Neural progenitor cell (in vitro differentiated cells): ENCODE measurements around the gene BACH1. TPM values are rescaled to one million over a fixed set of nuclear protein-coding genes. Genes with fewer than 3 reads are reported as not detected.

Source experiments
- DNase-seq: peaks from one replicate; pipeline ENCODE4 v3.0.0-alpha.2; 2016; ENCODE audit warnings: low spot score
- H2AFZ ChIP-seq: fragments of 200-600 bp; sonication (generic); replicated peaks from 2 replicates; pipeline ENCODE4 v1.6.1; 2016; ENCODE audit warnings: antibody characterized with exemption
- H3F3A ChIP-seq: fragments of 200-600 bp; sonication (generic); 2 replicates; pipeline ENCODE4 v1.6.1; 2016; ENCODE audit warnings: antibody characterized with exemption, low read depth
- H3K27ac ChIP-seq: fragments of 200-600 bp; sonication (generic); 2 replicates; pipeline ENCODE4 v1.5.1; 2016; ENCODE audit warnings: mild to moderate bottlenecking
- H3K27me3 ChIP-seq: fragments of 200-600 bp; sonication (generic); 2 replicates; pipeline ENCODE4 v1.6.1; 2016; ENCODE audit warnings: mild to moderate bottlenecking, moderate library complexity
- H3K36me3 ChIP-seq: fragments of 200-600 bp; sonication (generic); 2 replicates; pipeline ENCODE4 v1.5.1; 2016
- H3K4me1 ChIP-seq: fragments of 200-600 bp; sonication (generic); 2 replicates; pipeline ENCODE4 v1.6.1; 2016; ENCODE audit warnings: mixed run types
- H3K4me2 ChIP-seq: fragments of 200-600 bp; sonication (generic); 2 replicates; pipeline ENCODE4 v1.6.1; 2016
- H3K4me3 ChIP-seq: fragments of 200-600 bp; sonication (generic); 2 replicates; pipeline ENCODE4 v1.5.1; 2016
- H3K79me2 ChIP-seq: fragments of 200-600 bp; sonication (generic); 2 replicates; pipeline ENCODE4 v1.6.1; 2016; ENCODE audit warnings: low read depth
- H3K9ac ChIP-seq: fragments of 200-600 bp; sonication (generic); 2 replicates; pipeline ENCODE4 v1.6.1; 2016
- H3K9me3 ChIP-seq: fragments of 200-600 bp; sonication (generic); 2 replicates; pipeline ENCODE4 v1.5.1; 2016; ENCODE audit warnings: low read depth
- H4K20me1 ChIP-seq: fragments of 200-600 bp; sonication (generic); 2 replicates; pipeline ENCODE4 v1.6.1; 2016; ENCODE audit warnings: low read depth
- H3K27ac Mint-ChIP-seq: 3 replicates; pipeline ENCODE4 v1.8.0; 2021; ENCODE audit warnings: mixed read lengths
- H3K27me3 Mint-ChIP-seq: 2 replicates; pipeline ENCODE4 v1.8.0; 2022; ENCODE audit warnings: low read depth, mild to moderate bottlenecking, inconsistent platforms, moderate library complexity, mixed read lengths; ENCODE audit not compliant: insufficient read depth
- H3K36me3 Mint-ChIP-seq: 3 replicates; pipeline ENCODE4 v1.8.0; 2021; ENCODE audit warnings: mixed read lengths
- H3K4me1 Mint-ChIP-seq: 3 replicates; pipeline ENCODE4 v1.8.0; 2021; ENCODE audit warnings: mixed read lengths
- H3K4me3 Mint-ChIP-seq: 3 replicates; pipeline ENCODE4 v1.8.0; 2021; ENCODE audit warnings: mild to moderate bottlenecking, moderate library complexity, mixed read lengths
- H3K9me3 Mint-ChIP-seq: 3 replicates; pipeline ENCODE4 v1.8.0; 2020; ENCODE audit warnings: mixed read lengths
- CTCF ChIP-seq: fragments of 200-600 bp; sonication (generic); IDR thresholded peaks from 2 replicates; pipeline ENCODE4 v1.5.1; 2017; ENCODE audit warnings: antibody characterized with exemption, mild to moderate bottlenecking
- EZH2 ChIP-seq: fragments of 200-600 bp; sonication (generic); IDR thresholded peaks from 2 replicates; pipeline ENCODE4 v1.6.1; 2017; ENCODE audit warnings: antibody characterized with exemption, mild to moderate bottlenecking, moderate library complexity
- EZH2phosphoT487 ChIP-seq: fragments of 200-600 bp; sonication (generic); IDR thresholded peaks from 2 replicates; pipeline ENCODE4 v1.6.1; 2017; ENCODE audit warnings: antibody characterized with exemption
- total RNA-seq: library from RNA; depleted of rRNA; stranded (reverse); fragments of >200 nt; gene quantifications from 2 replicates; pipeline ENCODE4 v1.2.3, GENCODE V29; 2015; ENCODE audit warnings: low replicate concordance

Gene BACH1
- total RNA-seq, 1 donor from 2014 or later, result 93.8 TPM

- no peak overlapping the region for H3K9ac ChIP-seq
- peaks cover 33% of the 10 kb centered on the region for H3K4me1 Mint-ChIP-seq
These were observed 2.1 kb downstream of the BACH1 start for GRCh38 chr21:29300807-29301138.

GRCh38 chr21:29301691-29302090 lies 3.0 kb downstream of the BACH1 start:
- Histone ChIP-seq H4K20me1 (peaks cover 71% of the 10 kb centered on the region), H3K4me2 (peak overlapping the region; percentile 88), H3K9me3 (no peaks in the 10 kb centered on the region), H3K4me3 (no peak overlapping the region), H3K36me3 (no peaks in the 10 kb centered on the region), H3F3A (peaks cover 13% of the 10 kb centered on the region), H3K27me3 (peaks cover 10% of the 10 kb centered on the region), H3K4me1 (peaks cover 12% of the 10 kb centered on the region), H3K9ac (no peak overlapping the region), H3K79me2 (peaks cover 75% of the 10 kb centered on the region), H3K27ac (no peak overlapping the region), H2AFZ (no peak overlapping the region)
- Mint-ChIP-seq H3K36me3 (peaks cover 22% of the 10 kb centered on the region), H3K9me3 (peaks cover 16% of the 10 kb centered on the region), H3K4me3 (no peak overlapping the region), H3K4me1 (peaks cover 33% of the 10 kb centered on the region), H3K27me3 (peaks cover 5% of the 10 kb centered on the region), H3K27ac (no peak overlapping the region)
- DNase-seq, result no peak
- TF ChIP-seq EZH2phosphoT487, result no peak
- no peak for TF ChIP-seq EZH2

More at GRCh38 chr21:29300807-29301138, 2.1 kb downstream of the BACH1 start:
- no peak overlapping the region for H3K27ac ChIP-seq
- peaks cover 10% of the 10 kb centered on the region for H3K27me3 ChIP-seq
- H3K4me1 ChIP-seq, result peaks cover 12% of the 10 kb centered on the region
- H3K36me3 Mint-ChIP-seq, result peaks cover 18% of the 10 kb centered on the region
- peaks cover 8% of the 10 kb centered on the region for H3K27me3 Mint-ChIP-seq
- no peaks in the 10 kb centered on the region for H3K36me3 ChIP-seq
- H4K20me1 ChIP-seq, result peaks cover 62% of the 10 kb centered on the region
- H3K4me3 ChIP-seq, result peak overlapping the region; percentile 66
- H2AFZ ChIP-seq, result no peak overlapping the region
- H3K9me3 Mint-ChIP-seq, result peaks cover 18% of the 10 kb centered on the region
- H3K9me3 ChIP-seq, result no peaks in the 10 kb centered on the region
- peaks cover 13% of the 10 kb centered on the region for H3F3A ChIP-seq
- no peak overlapping the region for H3K27ac Mint-ChIP-seq
- peaks cover 66% of the 10 kb centered on the region for H3K79me2 ChIP-seq
- H3K4me2 ChIP-seq, result peak overlapping the region; percentile 88
- peak overlapping the region; percentile 92 for H3K4me3 Mint-ChIP-seq
- DNase-seq, result no peak
- TF ChIP-seq EZH2 (no peak), EZH2phosphoT487 (no peak), CTCF (no peak)

GRCh38 chr21:29302359-29302875 lies 3.7 kb downstream of the BACH1 start:
- H3K36me3 ChIP-seq, result no peaks in the 10 kb centered on the region
- Mint-ChIP-seq H3K4me1 (peaks cover 32% of the 10 kb centered on the region), H3K4me3 (no peak overlapping the region), H3K9me3 (peaks cover 12% of the 10 kb centered on the region), H3K27me3 (peaks cover 5% of the 10 kb centered on the region), H3K27ac (no peak overlapping the region), H3K36me3 (peaks cover 21% of the 10 kb centered on the region)
- no peak for TF ChIP-seq EZH2
- TF ChIP-seq EZH2phosphoT487, result no peak
- no peak for TF ChIP-seq CTCF
- H3K4me2 ChIP-seq, result no peak overlapping the region
- no peak overlapping the region for H3K4me3 ChIP-seq
- no peaks in the 10 kb centered on the region for H3K9me3 ChIP-seq
- H3K27ac ChIP-seq, result no peak overlapping the region
- H3K4me1 ChIP-seq, result peaks cover 12% of the 10 kb centered on the region
- H3K9ac ChIP-seq, result no peak overlapping the region
- H4K20me1 ChIP-seq, result peaks cover 77% of the 10 kb centered on the region
- no peak overlapping the region for H2AFZ ChIP-seq
- no peak for DNase-seq
- H3F3A ChIP-seq, result peaks cover 13% of the 10 kb centered on the region
- peaks cover 7% of the 10 kb centered on the region for H3K27me3 ChIP-seq
- peaks cover 82% of the 10 kb centered on the region for H3K79me2 ChIP-seq

- H3K27ac Mint-ChIP-seq, result no peak overlapping the region
- Histone ChIP-seq H3K9ac (no peak overlapping the region), H3K27me3 (no peaks in the 10 kb centered on the region), H4K20me1 (peaks cover 79% of the 10 kb centered on the region), H3K27ac (no peak overlapping the region), H3K79me2 (peaks cover 91% of the 10 kb centered on the region), H3K4me2 (no peak overlapping the region), H2AFZ (no peak overlapping the region), H3K4me1 (peaks cover 12% of the 10 kb centered on the region), H3K36me3 (no peaks in the 10 kb centered on the region), H3K9me3 (no peaks in the 10 kb centered on the region), H3K4me3 (no peak overlapping the region), H3F3A (peaks cover 13% of the 10 kb centered on the region)
- DNase-seq, result no peak
- TF ChIP-seq EZH2 (no peak), CTCF (no peak), EZH2phosphoT487 (no peak)
- no peaks in the 10 kb centered on the region for H3K27me3 Mint-ChIP-seq
- H3K4me3 Mint-ChIP-seq, result no peak overlapping the region
- H3K4me1 Mint-ChIP-seq, result peaks cover 28% of the 10 kb centered on the region
- H3K9me3 Mint-ChIP-seq, result peaks cover 5% of the 10 kb centered on the region
- peaks cover 19% of the 10 kb centered on the region for H3K36me3 Mint-ChIP-seq
These were observed 4.6 kb downstream of the BACH1 start for GRCh38 chr21:29303288-29303687.
